Measurements from ENCODE around the gene ZCCHC9.

DNA sequence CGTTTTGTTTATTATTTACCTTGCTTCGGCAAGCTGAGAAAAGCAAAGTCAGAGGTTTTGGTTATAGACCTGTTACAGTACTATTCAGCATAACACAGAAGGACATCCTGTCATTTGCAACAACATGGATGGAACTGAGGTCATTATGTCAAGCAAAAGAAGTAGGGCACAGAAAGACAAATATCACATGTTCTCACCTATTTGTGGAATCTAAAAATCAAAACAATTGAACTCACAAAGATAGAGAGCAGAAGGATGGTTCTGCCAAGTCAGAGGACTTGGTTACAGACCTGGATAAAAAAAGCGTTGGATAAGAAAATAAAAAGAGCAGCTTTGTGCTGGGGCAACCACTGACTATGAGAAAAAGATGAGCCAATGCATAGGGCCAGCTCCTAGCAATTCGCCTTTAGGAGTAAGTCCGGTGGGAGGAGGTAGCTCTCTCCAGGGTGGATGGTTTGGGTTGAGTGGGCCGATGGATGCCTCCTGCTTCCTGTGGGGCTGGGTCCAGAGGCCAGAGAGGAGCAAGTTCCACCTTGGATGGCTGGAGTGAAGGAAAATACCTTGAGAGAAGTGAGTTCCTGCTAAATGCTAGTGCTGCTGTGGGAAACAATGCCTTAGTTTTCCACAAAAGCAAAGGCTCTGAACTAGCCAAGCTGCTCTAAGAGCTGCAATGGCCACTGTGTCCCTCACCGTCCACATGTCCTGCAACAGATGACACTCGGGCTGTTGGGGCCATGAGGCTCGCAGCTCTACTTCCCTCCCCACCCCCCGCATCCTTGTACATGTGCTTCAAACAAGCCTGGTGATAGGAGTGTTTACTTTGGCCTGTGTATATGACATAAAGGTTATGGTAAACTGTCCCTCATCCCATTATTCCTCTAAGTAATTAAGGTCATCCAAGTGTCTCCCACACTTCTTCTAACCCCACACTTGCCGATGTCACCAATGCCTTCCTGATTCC is 54.2 kb downstream of the ZCCHC9 start:
- no peak for TF ChIP-seq POLR2A (IDR thresholded peaks at IDR 0.05)
- TF ChIP-seq, protein P1, sequence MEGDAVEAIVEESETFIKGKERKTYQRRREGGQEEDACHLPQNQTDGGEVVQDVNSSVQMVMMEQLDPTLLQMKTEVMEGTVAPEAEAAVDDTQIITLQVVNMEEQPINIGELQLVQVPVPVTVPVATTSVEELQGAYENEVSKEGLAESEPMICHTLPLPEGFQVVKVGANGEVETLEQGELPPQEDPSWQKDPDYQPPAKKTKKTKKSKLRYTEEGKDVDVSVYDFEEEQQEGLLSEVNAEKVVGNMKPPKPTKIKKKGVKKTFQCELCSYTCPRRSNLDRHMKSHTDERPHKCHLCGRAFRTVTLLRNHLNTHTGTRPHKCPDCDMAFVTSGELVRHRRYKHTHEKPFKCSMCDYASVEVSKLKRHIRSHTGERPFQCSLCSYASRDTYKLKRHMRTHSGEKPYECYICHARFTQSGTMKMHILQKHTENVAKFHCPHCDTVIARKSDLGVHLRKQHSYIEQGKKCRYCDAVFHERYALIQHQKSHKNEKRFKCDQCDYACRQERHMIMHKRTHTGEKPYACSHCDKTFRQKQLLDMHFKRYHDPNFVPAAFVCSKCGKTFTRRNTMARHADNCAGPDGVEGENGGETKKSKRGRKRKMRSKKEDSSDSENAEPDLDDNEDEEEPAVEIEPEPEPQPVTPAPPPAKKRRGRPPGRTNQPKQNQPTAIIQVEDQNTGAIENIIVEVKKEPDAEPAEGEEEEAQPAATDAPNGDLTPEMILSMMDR (IDR thresholded peaks at IDR 0.05), result no peak

Data from Peyer's patch (tissue), 4 donors.